Measurements from ENCODE around the gene NOL4L. TPM values are rescaled to one million over a fixed set of nuclear protein-coding genes. Genes with fewer than 3 reads are reported as not detected.

The NOL4L gene
- total and polyA plus RNA-seq, 2 experiments from 2014 or later, result 38.8 to 39.2 TPM

DNA sequence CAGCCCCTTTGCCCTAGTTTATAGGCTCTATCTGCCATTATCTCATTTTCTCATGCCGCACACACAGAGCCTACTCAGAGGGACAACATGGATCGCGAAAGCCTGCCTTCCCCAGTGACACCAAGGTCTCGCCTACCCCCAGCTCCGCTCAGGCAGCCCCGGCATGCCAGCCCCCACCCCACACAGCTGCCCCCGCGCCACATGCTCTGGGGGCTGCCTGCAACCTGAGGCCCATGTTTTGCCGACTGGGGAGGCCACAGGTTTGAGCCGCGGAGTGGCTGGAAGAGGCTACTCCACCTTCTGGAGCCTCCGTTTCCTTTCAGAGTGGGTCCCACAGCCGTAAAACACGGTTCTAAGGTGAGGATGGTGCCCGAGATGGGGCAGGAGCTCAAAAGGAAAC, 124.9 kb downstream of the NOL4L start:
- H3K4me3 Mint-ChIP-seq, result no peak overlapping the region
- H3K4me2 ChIP-seq, result no peak overlapping the region
- peaks cover 34% of the 10 kb centered on the region for H3K4me1 ChIP-seq (ENCODE audit: insufficient read depth)
- no peak for ATAC-seq
- peaks cover 3% of the 10 kb centered on the region; the same call in 1 of the 3 replicates for H3K36me3 Mint-ChIP-seq (ENCODE audit: low read depth)
- H3K9me3 Mint-ChIP-seq, result no peaks in the 10 kb centered on the region
- H4K20me1 ChIP-seq (replicated peaks; ENCODE audit: insufficient read depth), result peaks cover 38% of the 10 kb centered on the region
- H3F3A ChIP-seq (replicated peaks; ENCODE audit: low read depth), result peaks cover 15% of the 10 kb centered on the region; the same call in 1 of the 2 replicates
- TF ChIP-seq, protein P1, sequence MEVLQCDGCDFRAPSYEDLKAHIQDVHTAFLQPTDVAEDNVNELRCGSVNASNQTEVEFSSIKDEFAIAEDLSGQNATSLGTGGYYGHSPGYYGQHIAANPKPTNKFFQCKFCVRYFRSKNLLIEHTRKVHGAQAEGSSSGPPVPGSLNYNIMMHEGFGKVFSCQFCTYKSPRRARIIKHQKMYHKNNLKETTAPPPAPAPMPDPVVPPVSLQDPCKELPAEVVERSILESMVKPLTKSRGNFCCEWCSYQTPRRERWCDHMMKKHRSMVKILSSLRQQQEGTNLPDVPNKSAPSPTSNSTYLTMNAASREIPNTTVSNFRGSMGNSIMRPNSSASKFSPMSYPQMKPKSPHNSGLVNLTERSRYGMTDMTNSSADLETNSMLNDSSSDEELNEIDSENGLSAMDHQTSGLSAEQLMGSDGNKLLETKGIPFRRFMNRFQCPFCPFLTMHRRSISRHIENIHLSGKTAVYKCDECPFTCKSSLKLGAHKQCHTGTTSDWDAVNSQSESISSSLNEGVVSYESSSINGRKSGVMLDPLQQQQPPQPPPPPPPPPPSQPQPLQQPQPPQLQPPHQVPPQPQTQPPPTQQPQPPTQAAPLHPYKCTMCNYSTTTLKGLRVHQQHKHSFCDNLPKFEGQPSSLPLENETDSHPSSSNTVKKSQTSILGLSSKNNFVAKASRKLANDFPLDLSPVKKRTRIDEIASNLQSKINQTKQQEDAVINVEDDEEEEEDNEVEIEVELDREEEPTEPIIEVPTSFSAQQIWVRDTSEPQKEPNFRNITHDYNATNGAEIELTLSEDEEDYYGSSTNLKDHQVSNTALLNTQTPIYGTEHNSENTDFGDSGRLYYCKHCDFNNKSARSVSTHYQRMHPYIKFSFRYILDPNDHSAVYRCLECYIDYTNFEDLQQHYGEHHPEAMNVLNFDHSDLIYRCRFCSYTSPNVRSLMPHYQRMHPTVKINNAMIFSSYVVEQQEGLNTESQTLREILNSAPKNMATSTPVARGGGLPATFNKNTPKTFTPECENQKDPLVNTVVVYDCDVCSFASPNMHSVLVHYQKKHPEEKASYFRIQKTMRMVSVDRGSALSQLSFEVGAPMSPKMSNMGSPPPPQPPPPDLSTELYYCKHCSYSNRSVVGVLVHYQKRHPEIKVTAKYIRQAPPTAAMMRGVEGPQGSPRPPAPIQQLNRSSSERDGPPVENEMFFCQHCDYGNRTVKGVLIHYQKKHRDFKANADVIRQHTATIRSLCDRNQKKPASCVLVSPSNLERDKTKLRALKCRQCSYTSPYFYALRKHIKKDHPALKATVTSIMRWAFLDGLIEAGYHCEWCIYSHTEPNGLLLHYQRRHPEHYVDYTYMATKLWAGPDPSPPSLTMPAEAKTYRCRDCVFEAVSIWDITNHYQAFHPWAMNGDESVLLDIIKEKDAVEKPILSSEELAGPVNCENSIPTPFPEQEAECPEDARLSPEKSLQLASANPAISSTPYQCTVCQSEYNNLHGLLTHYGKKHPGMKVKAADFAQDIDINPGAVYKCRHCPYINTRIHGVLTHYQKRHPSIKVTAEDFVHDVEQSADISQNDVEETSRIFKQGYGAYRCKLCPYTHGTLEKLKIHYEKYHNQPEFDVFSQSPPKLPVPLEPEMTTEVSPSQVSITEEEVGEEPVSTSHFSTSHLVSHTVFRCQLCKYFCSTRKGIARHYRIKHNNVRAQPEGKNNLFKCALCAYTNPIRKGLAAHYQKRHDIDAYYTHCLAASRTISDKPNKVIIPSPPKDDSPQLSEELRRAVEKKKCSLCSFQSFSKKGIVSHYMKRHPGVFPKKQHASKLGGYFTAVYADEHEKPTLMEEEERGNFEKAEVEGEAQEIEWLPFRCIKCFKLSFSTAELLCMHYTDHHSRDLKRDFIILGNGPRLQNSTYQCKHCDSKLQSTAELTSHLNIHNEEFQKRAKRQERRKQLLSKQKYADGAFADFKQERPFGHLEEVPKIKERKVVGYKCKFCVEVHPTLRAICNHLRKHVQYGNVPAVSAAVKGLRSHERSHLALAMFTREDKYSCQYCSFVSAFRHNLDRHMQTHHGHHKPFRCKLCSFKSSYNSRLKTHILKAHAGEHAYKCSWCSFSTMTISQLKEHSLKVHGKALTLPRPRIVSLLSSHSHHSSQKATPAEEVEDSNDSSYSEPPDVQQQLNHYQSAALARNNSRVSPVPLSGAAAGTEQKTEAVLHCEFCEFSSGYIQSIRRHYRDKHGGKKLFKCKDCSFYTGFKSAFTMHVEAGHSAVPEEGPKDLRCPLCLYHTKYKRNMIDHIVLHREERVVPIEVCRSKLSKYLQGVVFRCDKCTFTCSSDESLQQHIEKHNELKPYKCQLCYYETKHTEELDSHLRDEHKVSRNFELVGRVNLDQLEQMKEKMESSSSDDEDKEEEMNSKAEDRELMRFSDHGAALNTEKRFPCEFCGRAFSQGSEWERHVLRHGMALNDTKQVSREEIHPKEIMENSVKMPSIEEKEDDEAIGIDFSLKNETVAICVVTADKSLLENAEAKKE (CRISPR knock-in tag; IDR thresholded peaks at IDR 0.05), result no peak
- TF ChIP-seq NANOG (IDR thresholded peaks at IDR 0.05; ENCODE audit: borderline replicate concordance) (no peak), JUNB (IDR thresholded peaks at IDR 0.05; ENCODE audit: unreplicated experiment) (no peak), EZH2phosphoT487 (IDR thresholded peaks at IDR 0.05; ENCODE audit: unreplicated experiment) (no peak), ZNF114 (CRISPR knock-in tag; IDR thresholded peaks at IDR 0.05) (no peak), ZNF331 (CRISPR knock-in tag; IDR thresholded peaks at IDR 0.05; ENCODE audit: low read depth) (no peak), REST (IDR thresholded peaks at IDR 0.05; ENCODE audit: unreplicated experiment) (no peak), EZH2 (IDR thresholded peaks at IDR 0.05; ENCODE audit: low read depth, unreplicated experiment) (no peak)
- no peak overlapping the region for H3K4me3 ChIP-seq
- no peak overlapping the region for H3K27ac ChIP-seq (ENCODE audit: low read depth)
- peaks cover 21% of the 10 kb centered on the region for H3K27me3 Mint-ChIP-seq (ENCODE audit: insufficient read depth, low read depth, poor library complexity)
- no peak overlapping the region for H3K27ac Mint-ChIP-seq
- no peaks in the 10 kb centered on the region for H3K27me3 ChIP-seq (ENCODE audit: insufficient read depth)
- no peak overlapping the region for H2AFZ ChIP-seq
- H3K9me2 ChIP-seq (ENCODE audit: insufficient read depth), result no peaks in the 10 kb centered on the region
- peaks cover 4% of the 10 kb centered on the region; the same call in 1 of the 2 replicates for H3K36me3 ChIP-seq (ENCODE audit: insufficient read depth)
- H3K4me1 Mint-ChIP-seq, result peaks cover 30% of the 10 kb centered on the region
- peaks cover 22% of the 10 kb centered on the region; the same call in 1 of the 2 replicates for H3K79me2 ChIP-seq (replicated peaks; ENCODE audit: insufficient read depth)
- no peak for DNase-seq (ENCODE audit: low spot score)

Measured in GM23338 (cell line).